Vagina (tissue), 2 donors: ENCODE data around the gene S1PR2.

Experiments used
- POLR2A ChIP-seq, 2 donors: fragments of 450-650 bp; IDR thresholded peaks; one replicate each; pipeline ENCODE4 v1.6.1; 2017; ENCODE audit warnings: antibody characterized with exemption in 2 of 2, mild to moderate bottlenecking in 2 of 2, moderate library complexity in 2 of 2
- TF ChIP-seq, protein P1 (sequence below), 3 experiments: fragments of 450-650 bp in 2 of 3; fragments of 200-600 bp in 1 of 3; sonication (generic) in 1 of 3; IDR thresholded peaks; one replicate each; pipeline ENCODE4 v1.5.1; 2017 to 2019; ENCODE audit warnings: antibody characterized with exemption in 3 of 3, mild to moderate bottlenecking in 2 of 3, moderate library complexity in 2 of 3

DNA sequence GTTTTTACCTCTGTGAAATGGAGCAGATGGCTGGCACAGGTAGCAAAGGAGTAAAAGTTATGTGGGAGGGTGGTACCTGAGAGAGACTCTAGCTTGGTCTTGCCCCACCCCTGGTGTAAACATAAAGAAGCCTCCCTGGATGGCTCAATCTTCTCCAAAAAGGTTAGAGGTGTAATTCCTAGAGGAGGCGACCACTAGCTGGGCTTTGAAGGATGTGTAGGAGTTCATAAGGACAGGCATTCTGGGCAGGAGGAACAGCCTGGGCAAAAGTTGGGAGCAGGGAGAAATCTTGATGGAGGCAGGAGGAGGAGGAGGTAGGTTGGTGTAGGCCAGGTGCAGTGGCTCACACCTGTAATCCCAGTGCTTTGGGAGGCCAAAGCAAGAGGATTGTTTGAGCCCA is 47.8 kb upstream of the S1PR2 start:
- no peak for TF ChIP-seq POLR2A (IDR thresholded peaks at IDR 0.05)
- TF ChIP-seq, protein P1, sequence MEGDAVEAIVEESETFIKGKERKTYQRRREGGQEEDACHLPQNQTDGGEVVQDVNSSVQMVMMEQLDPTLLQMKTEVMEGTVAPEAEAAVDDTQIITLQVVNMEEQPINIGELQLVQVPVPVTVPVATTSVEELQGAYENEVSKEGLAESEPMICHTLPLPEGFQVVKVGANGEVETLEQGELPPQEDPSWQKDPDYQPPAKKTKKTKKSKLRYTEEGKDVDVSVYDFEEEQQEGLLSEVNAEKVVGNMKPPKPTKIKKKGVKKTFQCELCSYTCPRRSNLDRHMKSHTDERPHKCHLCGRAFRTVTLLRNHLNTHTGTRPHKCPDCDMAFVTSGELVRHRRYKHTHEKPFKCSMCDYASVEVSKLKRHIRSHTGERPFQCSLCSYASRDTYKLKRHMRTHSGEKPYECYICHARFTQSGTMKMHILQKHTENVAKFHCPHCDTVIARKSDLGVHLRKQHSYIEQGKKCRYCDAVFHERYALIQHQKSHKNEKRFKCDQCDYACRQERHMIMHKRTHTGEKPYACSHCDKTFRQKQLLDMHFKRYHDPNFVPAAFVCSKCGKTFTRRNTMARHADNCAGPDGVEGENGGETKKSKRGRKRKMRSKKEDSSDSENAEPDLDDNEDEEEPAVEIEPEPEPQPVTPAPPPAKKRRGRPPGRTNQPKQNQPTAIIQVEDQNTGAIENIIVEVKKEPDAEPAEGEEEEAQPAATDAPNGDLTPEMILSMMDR (IDR thresholded peaks at IDR 0.05): no peak
